Esophagus (tissue), 2 donors: ENCODE data around the gene PHF3. TPM values are rescaled to one million over a fixed set of nuclear protein-coding genes. Genes with fewer than 3 reads are reported as not detected.
"Not testable (repeated sequence)": the region's sequence is repeated elsewhere in the genome, so short reads cannot be mapped to it uniquely, and the experiment has no call there.

Experiments
- H3K27ac ChIP-seq, 2 donors: one replicate each; pipeline ENCODE4 v1.5.1; 2013; ENCODE audit warnings: low read depth in 2 of 2, mild to moderate bottlenecking in 2 of 2, inconsistent platforms in 1 of 2, low read length in 1 of 2, moderate library complexity in 1 of 2
- H3K27me3 ChIP-seq, 2 donors: one replicate each; pipeline ENCODE4 v1.6.1; 2013; ENCODE audit warnings: low read length in 2 of 2, control low read depth in 1 of 2, mild to moderate bottlenecking in 1 of 2; ENCODE audit not compliant: insufficient read depth in 2 of 2, control insufficient read depth in 1 of 2
- H3K36me3 ChIP-seq, 2 donors: one replicate each; pipeline ENCODE4 v1.6.1; 2013; ENCODE audit warnings: low read length in 1 of 2; ENCODE audit not compliant: control insufficient read depth in 2 of 2, insufficient read depth in 2 of 2
- H3K4me1 ChIP-seq, 2 donors: one replicate each; pipeline ENCODE4 v1.6.1; 2013; ENCODE audit warnings: low read length in 1 of 2; ENCODE audit not compliant: control insufficient read depth in 2 of 2, insufficient read depth in 2 of 2
- H3K4me3 ChIP-seq, 2 donors: one replicate each; pipeline ENCODE4 v1.5.1; 2013; ENCODE audit warnings: low read length in 2 of 2, mild to moderate bottlenecking in 2 of 2, low read depth in 1 of 2, moderate library complexity in 1 of 2
- H3K9me3 ChIP-seq, 2 donors: one replicate each; pipeline ENCODE4 v1.6.1; 2013; ENCODE audit warnings: mild to moderate bottlenecking in 2 of 2, low read depth in 1 of 2, low read length in 1 of 2, moderate library complexity in 1 of 2; ENCODE audit not compliant: control insufficient read depth in 2 of 2, insufficient read depth in 1 of 2
- WGBS, 2 donors: extraction: QIAGEN DNeasy Blood & Tissue Kit; methylation state at CpG; one replicate each; pipeline ENCODE4 v1.1.7; 2013; 5-methylcytosine and 5-hydroxymethylcytosine counted together
- polyA plus RNA-seq, 2 donors: library from polyadenylated mRNA; stranded (reverse); fragments of 200-250 nt; gene quantifications; one replicate each; pipeline ENCODE4 v1.2.3, GENCODE V29; 2013
- donor health status: healthy with polysubstance abuse.
- donor health status: Bipolar disorder and iron deficiency.

PHF3 gene
- polyA plus RNA-seq, 2 donors, result 4.3 to 5.7 TPM

- H3K9me3 ChIP-seq, result no peaks in the 10 kb centered on the region
- no peak overlapping the region for H3K4me3 ChIP-seq
- H3K36me3 ChIP-seq, result no peaks in the 10 kb centered on the region
- H3K27ac ChIP-seq, result no peak overlapping the region
- 84 to 86% methylated on average over 4 of the region's 4 CpGs for WGBS, 2 donors
- H3K27me3 ChIP-seq, result no peaks in the 10 kb centered on the region
- H3K4me1 ChIP-seq, result no peaks in the 10 kb centered on the region
Observed at GRCh38 chr6:63744810-63745209, 109.2 kb downstream of the PHF3 start.

- no peaks in the 10 kb centered on the region for H3K27me3 ChIP-seq
- H3K4me3 ChIP-seq, result no peak overlapping the region
- no peaks in the 10 kb centered on the region for H3K4me1 ChIP-seq
- no peaks in the 10 kb centered on the region for H3K36me3 ChIP-seq
- H3K9me3 ChIP-seq, result no peaks in the 10 kb centered on the region
- no peak overlapping the region for H3K27ac ChIP-seq
Observed at GRCh38 chr6:63745784-63746183, 110.2 kb downstream of the PHF3 start.

GRCh38 chr6:63750400-63750799 lies 114.8 kb downstream of the PHF3 start:
- Histone ChIP-seq H3K9me3 (no peaks in the 10 kb centered on the region), H3K4me1 (no peaks in the 10 kb centered on the region), H3K27ac (no peak overlapping the region), H3K27me3 (no peaks in the 10 kb centered on the region), H3K36me3 (no peaks in the 10 kb centered on the region), H3K4me3 (no peak overlapping the region)
- WGBS, 2 donors, result 93 to 95% methylated on average over 2 of the region's 2 CpGs

GRCh38 chr6:63757275-63757674 lies 121.7 kb downstream of the PHF3 start:
- H3K27ac ChIP-seq, H3K4me1 ChIP-seq, H3K4me3 ChIP-seq, H3K27me3 ChIP-seq, H3K36me3 ChIP-seq, H3K9me3 ChIP-seq: not testable (repeated sequence)

- no peaks in the 10 kb centered on the region for H3K4me1 ChIP-seq
- no peaks in the 10 kb centered on the region for H3K36me3 ChIP-seq
- H3K4me3 ChIP-seq, result no peak overlapping the region
- no peaks in the 10 kb centered on the region for H3K27me3 ChIP-seq
- no peak overlapping the region for H3K27ac ChIP-seq
- 77 to 85% methylated on average over 1 of the region's 1 CpG for WGBS, 2 donors
- H3K9me3 ChIP-seq, result no peaks in the 10 kb centered on the region
Observed at GRCh38 chr6:63757826-63758225, 122.2 kb downstream of the PHF3 start.

GRCh38 chr6:63759605-63760105 lies 124.1 kb downstream of the PHF3 start:
- Histone ChIP-seq H3K36me3 (no peaks in the 10 kb centered on the region), H3K4me1 (no peaks in the 10 kb centered on the region), H3K27me3 (no peaks in the 10 kb centered on the region), H3K27ac (no peak overlapping the region), H3K9me3 (no peaks in the 10 kb centered on the region), H3K4me3 (no peak overlapping the region)

GRCh38 chr6:63760199-63760598 lies 124.6 kb downstream of the PHF3 start:
- H3K4me3 ChIP-seq, result no peak overlapping the region
- no peaks in the 10 kb centered on the region for H3K36me3 ChIP-seq
- H3K4me1 ChIP-seq, result no peaks in the 10 kb centered on the region
- no peaks in the 10 kb centered on the region for H3K27me3 ChIP-seq
- no peak overlapping the region for H3K27ac ChIP-seq
- no peaks in the 10 kb centered on the region for H3K9me3 ChIP-seq

- H3K27me3 ChIP-seq, result no peaks in the 10 kb centered on the region
- no peaks in the 10 kb centered on the region for H3K36me3 ChIP-seq
- 23 to 25% methylated on average over 4 of the region's 4 CpGs for WGBS, 2 donors
- no peaks in the 10 kb centered on the region for H3K4me1 ChIP-seq
- no peaks in the 10 kb centered on the region for H3K9me3 ChIP-seq
- H3K27ac ChIP-seq, result no peak overlapping the region
- no peak overlapping the region for H3K4me3 ChIP-seq
Observed at GRCh38 chr6:63764318-63764916, 128.8 kb downstream of the PHF3 start.

Other genes starting within 250 kb of the PHF3 start
- 10 to 100 TPM; 16.0 to 30.9 TPM for gene PTP4A1, start 63.3 kb upstream of the PHF3 start, polyA plus RNA-seq